ENCODE data around the gene RCOR1. TPM values are rescaled to one million over a fixed set of nuclear protein-coding genes. Genes with fewer than 3 reads are reported as not detected.
A peak's percentile ranks its signal among the peaks of the same experiment; 100 is the strongest.

The RCOR1 gene
- total RNA-seq, 2 experiments from 2014 or later = 22.4 to 24.7 TPM

GRCh38 chr14:102586420-102587104 lies 5.9 kb upstream of the RCOR1 start:
- H3K4me1 Mint-ChIP-seq (ENCODE audit: low read depth) = peaks cover 7% of the 10 kb centered on the region
- peaks cover 2% of the 10 kb centered on the region for H3K27me3 Mint-ChIP-seq (ENCODE audit: low read depth)
- no peaks in the 10 kb centered on the region for H3K9me3 Mint-ChIP-seq (ENCODE audit: insufficient read depth)
- DNase-seq = no peak
- ChIA-PET POLR2A (no interaction called here), CTCF (interaction anchor here (1.7 kb wide), 1 partner anchor 62 kb away, joined by 4 read pairs; no protein-coding TSS in a partner anchor)
- H3K4me3 Mint-ChIP-seq = no peak overlapping the region
- no peak overlapping the region for H3K27ac Mint-ChIP-seq
- ATAC-seq = no peak
- no peaks in the 10 kb centered on the region for H3K36me3 Mint-ChIP-seq (ENCODE audit: low read depth)

GRCh38 chr14:102588821-102589220 lies 3.6 kb upstream of the RCOR1 start:
- peaks cover 10% of the 10 kb centered on the region for H3K4me1 Mint-ChIP-seq (ENCODE audit: low read depth)
- no peak overlapping the region for H3K4me3 Mint-ChIP-seq
- no peak overlapping the region for H3K27ac Mint-ChIP-seq
- ATAC-seq = no peak
- DNase-seq = no peak
- ChIA-PET CTCF (no interaction called here), POLR2A (no interaction called here)
- H3K36me3 Mint-ChIP-seq (ENCODE audit: low read depth) = peaks cover 2% of the 10 kb centered on the region
- peaks cover 2% of the 10 kb centered on the region for H3K27me3 Mint-ChIP-seq (ENCODE audit: low read depth)
- H3K9me3 Mint-ChIP-seq (ENCODE audit: insufficient read depth) = no peaks in the 10 kb centered on the region

GRCh38 chr14:102589761-102590290 lies 2.6 kb upstream of the RCOR1 start:
- ChIA-PET CTCF (interaction anchor here (0.7 kb wide), 1 partner anchor 491 kb away, joined by 3 read pairs; no protein-coding TSS in a partner anchor), POLR2A (no interaction called here)
- Mint-ChIP-seq H3K36me3 (ENCODE audit: low read depth) (peaks cover 8% of the 10 kb centered on the region), H3K4me3 (no peak overlapping the region), H3K27me3 (ENCODE audit: low read depth) (peaks cover 2% of the 10 kb centered on the region), H3K9me3 (ENCODE audit: insufficient read depth) (no peaks in the 10 kb centered on the region), H3K27ac (peak overlapping the region; percentile 37), H3K4me1 (ENCODE audit: low read depth) (peaks cover 20% of the 10 kb centered on the region)
- ATAC-seq = no peak
- no peak for DNase-seq

GRCh38 chr14:102590667-102591099 lies 1.8 kb upstream of the RCOR1 start:
- ATAC-seq = no peak
- H3K36me3 Mint-ChIP-seq (ENCODE audit: low read depth) = peaks cover 12% of the 10 kb centered on the region
- H3K9me3 Mint-ChIP-seq (ENCODE audit: insufficient read depth) = no peaks in the 10 kb centered on the region
- no peak for DNase-seq
- peak overlapping the region; percentile 88 for H3K4me3 Mint-ChIP-seq
- peaks cover 26% of the 10 kb centered on the region for H3K4me1 Mint-ChIP-seq (ENCODE audit: low read depth)
- POLR2A ChIA-PET = interaction anchor here (1.4 to 1.6 kb wide), 2 partner anchors 22 to 66 kb away, joined by 6 to 8 read pairs; no protein-coding TSS in a partner anchor
- peak overlapping the region; percentile 71 for H3K27ac Mint-ChIP-seq
- CTCF ChIA-PET = interaction anchor here (1.3 to 1.5 kb wide), 3 partner anchors 66 to 152 kb away, joined by 5 to 8 read pairs (median 7); no protein-coding TSS in a partner anchor
- peaks cover 2% of the 10 kb centered on the region for H3K27me3 Mint-ChIP-seq (ENCODE audit: low read depth)

GRCh38 chr14:102591372-102591943 lies 991 bp upstream of the RCOR1 start:
- Mint-ChIP-seq H3K36me3 (ENCODE audit: low read depth) (peaks cover 13% of the 10 kb centered on the region), H3K4me1 (ENCODE audit: low read depth) (peaks cover 27% of the 10 kb centered on the region), H3K27me3 (ENCODE audit: low read depth) (peaks cover 1% of the 10 kb centered on the region), H3K27ac (peak overlapping the region; percentile 71), H3K4me3 (peak overlapping the region; percentile 88), H3K9me3 (ENCODE audit: insufficient read depth) (no peaks in the 10 kb centered on the region)
- POLR2A ChIA-PET = interaction anchor here (0.8 to 1.6 kb wide), 6 partner anchors 23 to 75 kb away, joined by 3 to 8 read pairs (median 4); no protein-coding TSS in a partner anchor
- CTCF ChIA-PET = interaction anchor here (1.3 to 1.5 kb wide), 3 partner anchors 67 to 153 kb away, joined by 5 to 8 read pairs (median 7); no protein-coding TSS in a partner anchor
- ATAC-seq (no peak), DNase-seq (peak; percentile 50)

GRCh38 chr14:102592763-102593060 lies 263 bp downstream of the RCOR1 start:
- ChIA-PET CTCF (interaction anchor here (3.0 kb wide), 1 partner anchor 68 kb away, joined by 40 read pairs; no protein-coding TSS in a partner anchor), POLR2A (no interaction called here)
- Mint-ChIP-seq H3K4me1 (ENCODE audit: low read depth) (peaks cover 27% of the 10 kb centered on the region), H3K27me3 (ENCODE audit: low read depth) (no peaks in the 10 kb centered on the region), H3K4me3 (peak overlapping the region; percentile 53), H3K27ac (no peak overlapping the region), H3K36me3 (ENCODE audit: low read depth) (peaks cover 15% of the 10 kb centered on the region), H3K9me3 (ENCODE audit: insufficient read depth) (no peaks in the 10 kb centered on the region)
- peak; percentile 22 for ATAC-seq
- no peak for DNase-seq

GRCh38 chr14:102593061-102593824 lies 794 bp downstream of the RCOR1 start:
- Mint-ChIP-seq H3K4me3 (peak overlapping the region; percentile 92), H3K4me1 (ENCODE audit: low read depth) (peaks cover 27% of the 10 kb centered on the region), H3K36me3 (ENCODE audit: low read depth) (peaks cover 15% of the 10 kb centered on the region), H3K9me3 (ENCODE audit: insufficient read depth) (no peaks in the 10 kb centered on the region), H3K27ac (peak overlapping the region; percentile 83), H3K27me3 (ENCODE audit: low read depth) (no peaks in the 10 kb centered on the region)
- DNase-seq = peak; percentile 70
- POLR2A ChIA-PET = no interaction called here
- CTCF ChIA-PET = interaction anchor here (1.0 to 3.4 kb wide), 8 partner anchors 18 to 229 kb away, joined by 3 to 40 read pairs (median 10); no protein-coding TSS in a partner anchor
- ATAC-seq = peak; percentile 34

GRCh38 chr14:102593825-102594137 lies 1.3 kb downstream of the RCOR1 start:
- ATAC-seq = no peak
- Mint-ChIP-seq H3K36me3 (ENCODE audit: low read depth) (peaks cover 15% of the 10 kb centered on the region), H3K27me3 (ENCODE audit: low read depth) (no peaks in the 10 kb centered on the region), H3K9me3 (ENCODE audit: insufficient read depth) (no peaks in the 10 kb centered on the region), H3K4me3 (peak overlapping the region; percentile 92), H3K4me1 (ENCODE audit: low read depth) (peaks cover 27% of the 10 kb centered on the region), H3K27ac (peak overlapping the region; percentile 83)
- DNase-seq = no peak
- POLR2A ChIA-PET = interaction anchor here (0.6 to 0.7 kb wide), 2 partner anchors 229 to 784 kb away, joined by 3 read pairs; no protein-coding TSS in a partner anchor
- CTCF ChIA-PET = interaction anchor here (0.7 to 3.4 kb wide), 21 partner anchors 10 to 739 kb away, joined by 3 to 40 read pairs (median 5); no protein-coding TSS in a partner anchor

GRCh38 chr14:102594514-102595175 lies 2.2 kb downstream of the RCOR1 start:
- ChIA-PET CTCF (interaction anchor here (0.6 to 3.4 kb wide), 41 partner anchors 9 to 782 kb away, joined by 3 to 40 read pairs (median 4); no protein-coding TSS in a partner anchor), POLR2A (interaction anchor here (0.6 to 0.7 kb wide), 3 partner anchors 184 to 783 kb away, joined by 3 read pairs; no protein-coding TSS in a partner anchor)
- H3K9me3 Mint-ChIP-seq (ENCODE audit: insufficient read depth) = no peaks in the 10 kb centered on the region
- peaks cover 31% of the 10 kb centered on the region for H3K4me1 Mint-ChIP-seq (ENCODE audit: low read depth)
- peaks cover 22% of the 10 kb centered on the region for H3K36me3 Mint-ChIP-seq (ENCODE audit: low read depth)
- peak; percentile 82 for DNase-seq
- H3K4me3 Mint-ChIP-seq = peak overlapping the region; percentile 92
- no peaks in the 10 kb centered on the region for H3K27me3 Mint-ChIP-seq (ENCODE audit: low read depth)
- ATAC-seq = peak; percentile 14
- peak overlapping the region; percentile 64 for H3K27ac Mint-ChIP-seq

GRCh38 chr14:102601378-102601925 lies 9.0 kb downstream of the RCOR1 start:
- Mint-ChIP-seq H3K9me3 (ENCODE audit: insufficient read depth) (no peaks in the 10 kb centered on the region), H3K4me3 (no peak overlapping the region), H3K4me1 (ENCODE audit: low read depth) (peaks cover 12% of the 10 kb centered on the region), H3K36me3 (ENCODE audit: low read depth) (peaks cover 12% of the 10 kb centered on the region), H3K27ac (no peak overlapping the region), H3K27me3 (ENCODE audit: low read depth) (no peaks in the 10 kb centered on the region)
- ChIA-PET POLR2A (interaction anchor here (0.6 kb wide), 1 partner anchor 93 kb away, joined by 3 read pairs; no protein-coding TSS in a partner anchor), CTCF (no interaction called here)
- DNase-seq (no peak), ATAC-seq (no peak)
